Keratinocyte (primary cell): ENCODE measurements around the gene BANP. TPM values are rescaled to one million over a fixed set of nuclear protein-coding genes. Genes with fewer than 3 reads are reported as not detected.

Source experiments
- DNase-seq: peaks from one replicate; pipeline ENCODE4 v3.0.0-alpha.2; 2011; ENCODE audit warnings: low read depth, missing footprints, low spot score
- FAIRE-seq: peaks from 2 replicates; lab custom pipeline; 2011; peaks lifted over from hg19 to GRCh38; lab: Jason Lieb, UNC
- H2AFZ ChIP-seq: 2 replicates; pipeline ENCODE4 v1.6.0; 2012; ENCODE audit warnings: low read length, control low read depth, inconsistent platforms; ENCODE audit not compliant: control insufficient read depth
- H3K27ac ChIP-seq: 2 replicates; pipeline ENCODE4 v1.5.1; 2011; ENCODE audit warnings: low read length; ENCODE audit not compliant: control insufficient read depth, insufficient read depth
- H3K27me3 ChIP-seq: 3 replicates; pipeline ENCODE4 v1.6.0; 2011; ENCODE audit warnings: low read length; ENCODE audit not compliant: control insufficient read depth, insufficient read depth; ENCODE audit errors: extremely low read depth
- H3K36me3 ChIP-seq, 2 experiments: 2 replicates in 1 of 2; 3 replicates in 1 of 2; pipeline ENCODE4 v1.5.1; 2011; ENCODE audit warnings: low read length in 2 of 2, mild to moderate bottlenecking in 1 of 2; ENCODE audit not compliant: control insufficient read depth in 2 of 2, insufficient read depth in 2 of 2; ENCODE audit errors: extremely low read depth in 1 of 2
- H3K4me1 ChIP-seq: 3 replicates; pipeline ENCODE4 v1.5.1; 2011; ENCODE audit warnings: low read length; ENCODE audit not compliant: control insufficient read depth, insufficient read depth; ENCODE audit errors: extremely low read depth
- H3K4me2 ChIP-seq: 3 replicates; pipeline ENCODE4 v1.6.0; 2011; ENCODE audit warnings: low read depth, low read length; ENCODE audit not compliant: control insufficient read depth, insufficient read depth; ENCODE audit errors: extremely low read depth
- H3K4me3 ChIP-seq, 3 experiments: fragments of 200-600 bp in 1 of 3; sonication (generic) in 1 of 3; 2 replicates in 2 of 3; 3 replicates in 1 of 3; pipeline ENCODE4 v1.5.1; 2011 to 2016; ENCODE audit warnings: low read length in 3 of 3, mild to moderate bottlenecking in 3 of 3, control low read depth in 2 of 3, inconsistent platforms in 1 of 3, low read depth in 1 of 3, mixed read lengths in 1 of 3, mixed run types in 1 of 3, moderate library complexity in 1 of 3; ENCODE audit not compliant: control insufficient read depth in 2 of 3, insufficient read depth in 2 of 3; ENCODE audit errors: extremely low read depth in 1 of 3
- H3K79me2 ChIP-seq: 2 replicates; pipeline ENCODE4 v1.6.0; 2012; ENCODE audit warnings: low read length; ENCODE audit not compliant: control insufficient read depth, insufficient read depth
- H3K9ac ChIP-seq: 3 replicates; pipeline ENCODE4 v1.6.0; 2011; ENCODE audit warnings: low read length; ENCODE audit not compliant: control insufficient read depth, insufficient read depth; ENCODE audit errors: extremely low read depth
- H3K9me1 ChIP-seq: 3 replicates; pipeline ENCODE4 v1.6.0; 2011; ENCODE audit warnings: low read length; ENCODE audit not compliant: control insufficient read depth, insufficient read depth; ENCODE audit errors: extremely low read depth
- H3K9me3 ChIP-seq: 2 replicates; pipeline ENCODE4 v1.5.1; 2012; ENCODE audit warnings: low read depth, low read length; ENCODE audit not compliant: control insufficient read depth
- H4K20me1 ChIP-seq: 3 replicates; pipeline ENCODE4 v1.6.0; 2011; ENCODE audit warnings: low read length; ENCODE audit not compliant: control insufficient read depth, insufficient read depth; ENCODE audit errors: extremely low read depth
- CTCF ChIP-seq, 3 experiments: IDR thresholded peaks in 1 of 3; conservative IDR thresholded peaks in 1 of 3; optimal IDR thresholded peaks in 1 of 3; 2 replicates in 2 of 3; 3 replicates in 1 of 3; pipeline versions ENCODE3 to v1.5.1; 2011; ENCODE audit warnings: low read length in 3 of 3, mild to moderate bottlenecking in 3 of 3, moderate library complexity in 2 of 3, control low read depth in 1 of 3, inconsistent platforms in 1 of 3; ENCODE audit not compliant: insufficient read depth in 2 of 3; ENCODE audit errors: extremely low read depth in 1 of 3
- EZH2 ChIP-seq: IDR thresholded peaks from one replicate; pipeline ENCODE4 v1.6.1; 2012; ENCODE audit warnings: inconsistent platforms, mild to moderate bottlenecking, low read length, moderate library complexity
- dilution Hi-C: fragments of 300-500 bp; cut with MboI; formaldehyde crosslinking; loops from one replicate; pipeline ENCODE4 v1.7.0; 2020; ENCODE audit warnings: low sequenced_read_pairs; ENCODE audit not compliant: extremely low pct_ligation_motif_present
- polyA plus RNA-seq, 5 experiments: library from polyadenylated mRNA; depleted of rRNA in 3 of 5; stranded (reverse) in 3 of 5; stranded (forward) in 1 of 5; unstranded in 1 of 5; fragments of >200 nt; gene quantifications; 1 replicate in 1 of 5; 2 replicates in 3 of 5; 3 replicates in 1 of 5; pipeline versions ENCODE4 v1.2.1 to v1.2.3, GENCODE V29; 2011 to 2012; ENCODE audit warnings: missing spikeins in 2 of 5, low read depth in 1 of 5, low replicate concordance in 1 of 5

BANP gene
- polyA plus RNA-seq, 1 donor (not counting 4 experiments of a cell fraction or from before 2014, with no cell fraction given): 10.8 TPM

- TF ChIP-seq CTCF (optimal IDR thresholded peaks at IDR 0.05 in 1 of 3, IDR thresholded peaks at IDR 0.05 in 1 of 3, conservative IDR thresholded peaks at IDR 0.05 in 1 of 3; ENCODE audit: extremely low read depth in 1 of 3, insufficient read depth in 2 of 3, low read length in 3 of 3) (no peak), EZH2 (no peak)
- DNase-seq (no peak), FAIRE-seq (no peak)
- Histone ChIP-seq H2AFZ (no peak overlapping the region), H3K4me2 (no peak overlapping the region), H4K20me1 (no peaks in the 10 kb centered on the region), H3K4me3 (no peak overlapping the region), H3K9me3 (no peaks in the 10 kb centered on the region), H3K27ac (no peak overlapping the region), H3K36me3 (peaks cover 3 to 22% of the 10 kb centered on the region in 2 experiments), H3K27me3 (no peaks in the 10 kb centered on the region), H3K9me1 (no peaks in the 10 kb centered on the region), H3K9ac (no peak overlapping the region), H3K4me1 (no peaks in the 10 kb centered on the region), H3K79me2 (no peaks in the 10 kb centered on the region)
- dilution Hi-C loops: no loop called here
These were observed 115.7 kb downstream of the BANP start for GRCh38 chr16:88066680-88067529.

GRCh38 chr16:88067530-88068411, 116.5 kb downstream of the BANP start:
- no peak overlapping the region for H3K9ac ChIP-seq
- no peaks in the 10 kb centered on the region for H3K9me1 ChIP-seq
- H3K27ac ChIP-seq: no peak overlapping the region
- no peak overlapping the region for H3K4me3 ChIP-seq
- H3K4me1 ChIP-seq: no peaks in the 10 kb centered on the region
- no peaks in the 10 kb centered on the region for H3K79me2 ChIP-seq
- FAIRE-seq (no peak), DNase-seq (no peak)
- H3K27me3 ChIP-seq: no peaks in the 10 kb centered on the region
- no peaks in the 10 kb centered on the region for H3K9me3 ChIP-seq
- H3K4me2 ChIP-seq: no peak overlapping the region
- dilution Hi-C loops: no loop called here
- no peak overlapping the region for H2AFZ ChIP-seq
- TF ChIP-seq CTCF (optimal IDR thresholded peaks at IDR 0.05 in 1 of 3, IDR thresholded peaks at IDR 0.05 in 1 of 3, conservative IDR thresholded peaks at IDR 0.05 in 1 of 3; ENCODE audit: extremely low read depth in 1 of 3, insufficient read depth in 2 of 3, low read length in 3 of 3): no peak
- TF ChIP-seq EZH2: no peak
- no peaks in the 10 kb centered on the region for H4K20me1 ChIP-seq
- peaks cover 2 to 19% of the 10 kb centered on the region in 2 experiments for H3K36me3 ChIP-seq
